HG03378 (cell line): ENCODE results near the gene AP2A2.

Source experiments
- ATAC-seq: cut with Tn5 transposase; IDR thresholded peaks from one replicate; pipeline ENCODE4 v1.9.1; 2021; ENCODE audit warnings: mild to moderate bottlenecking, moderate library complexity; ENCODE audit not compliant: unreplicated experiment

AP2A2 gene

GRCh38 chr11:1052133-1053011 is 126.7 kb downstream of the AP2A2 start:
- no peak for ATAC-seq

DNA sequence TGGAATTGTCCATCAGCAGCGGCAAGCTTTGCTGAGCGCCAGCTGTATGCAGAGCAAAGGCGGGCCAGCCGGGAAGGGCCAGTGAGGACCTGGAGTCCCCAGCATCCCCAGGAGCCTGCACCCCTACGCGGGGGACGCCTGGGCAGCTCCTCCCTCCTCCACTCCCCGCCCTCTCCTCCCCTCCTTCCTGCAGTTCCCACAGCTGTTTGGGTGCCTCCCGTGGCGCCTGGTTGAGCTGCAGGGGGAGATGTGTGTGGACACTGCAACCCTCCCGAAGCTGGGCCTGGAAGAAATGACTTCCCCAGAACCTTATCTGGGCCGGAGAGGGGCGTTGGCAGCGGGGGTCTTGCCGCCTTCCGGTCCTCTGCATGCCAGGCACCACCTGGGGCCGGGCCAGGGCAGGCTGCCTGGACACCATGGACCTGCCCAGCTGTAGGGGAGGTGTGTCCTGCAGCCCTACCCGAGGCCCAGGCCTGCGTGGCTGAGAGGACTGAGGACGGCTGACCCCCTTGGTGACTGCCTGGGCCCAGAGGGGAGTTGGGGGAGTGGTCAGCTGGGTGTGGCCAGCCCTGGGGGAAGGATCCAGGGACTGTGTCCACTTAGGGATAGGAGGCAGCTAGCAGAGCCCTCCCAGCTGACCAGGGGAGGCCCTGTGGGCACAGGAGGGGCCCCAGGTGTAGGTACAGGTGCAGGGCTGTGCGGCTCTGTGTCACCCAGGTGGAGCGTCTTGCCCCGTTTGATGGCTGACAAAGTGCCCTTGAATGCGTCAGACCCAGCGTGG is 127.6 kb downstream of the AP2A2 start:
- ATAC-seq: no peak

DNA sequence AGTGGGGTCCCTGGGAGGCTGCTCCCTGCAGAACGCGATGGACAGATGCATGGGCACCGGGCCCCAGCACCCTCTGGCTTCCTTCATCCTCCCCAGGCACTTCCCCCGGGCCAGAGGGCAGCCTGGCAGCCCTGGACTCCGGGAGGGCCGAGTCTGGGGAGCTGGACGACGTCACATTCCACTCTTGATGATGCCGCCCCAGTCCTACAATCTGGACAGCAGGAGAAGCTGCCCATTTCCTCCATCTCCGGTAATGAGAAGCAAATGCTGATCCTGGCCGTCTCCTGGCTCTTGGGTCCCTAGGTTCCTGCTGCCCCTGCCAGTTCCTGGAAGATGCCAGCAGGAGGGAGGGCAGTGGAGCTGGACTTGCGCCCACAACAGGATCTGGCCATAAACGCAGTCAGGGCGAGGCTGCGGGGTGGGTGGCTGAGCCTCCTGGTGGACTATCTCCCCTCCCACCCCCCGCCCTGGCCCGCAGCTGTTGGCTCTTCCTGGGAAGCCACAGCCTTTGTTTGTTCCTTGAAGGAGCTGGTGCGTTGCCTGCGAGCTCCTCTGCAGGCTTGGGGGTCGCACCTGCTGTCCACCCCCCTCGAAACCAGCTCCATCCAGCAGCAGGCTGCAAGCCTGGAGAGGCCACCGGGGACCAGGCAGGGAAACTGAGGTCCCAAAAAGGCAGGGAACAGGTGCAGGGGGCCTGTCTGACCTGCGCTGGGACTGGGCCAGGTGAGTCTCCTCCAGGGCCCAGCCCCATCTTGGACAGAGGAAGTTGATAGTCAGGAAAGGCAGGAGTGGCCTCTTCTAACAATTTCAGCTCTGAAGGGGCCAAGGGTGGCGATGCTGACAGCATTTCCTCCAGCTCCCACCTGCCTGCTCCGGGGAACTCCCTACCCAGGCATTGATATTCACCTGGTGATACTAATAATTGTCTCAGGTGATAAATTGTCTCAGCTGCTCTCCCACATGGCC is 128.8 kb downstream of the AP2A2 start:
- no peak for ATAC-seq

DNA sequence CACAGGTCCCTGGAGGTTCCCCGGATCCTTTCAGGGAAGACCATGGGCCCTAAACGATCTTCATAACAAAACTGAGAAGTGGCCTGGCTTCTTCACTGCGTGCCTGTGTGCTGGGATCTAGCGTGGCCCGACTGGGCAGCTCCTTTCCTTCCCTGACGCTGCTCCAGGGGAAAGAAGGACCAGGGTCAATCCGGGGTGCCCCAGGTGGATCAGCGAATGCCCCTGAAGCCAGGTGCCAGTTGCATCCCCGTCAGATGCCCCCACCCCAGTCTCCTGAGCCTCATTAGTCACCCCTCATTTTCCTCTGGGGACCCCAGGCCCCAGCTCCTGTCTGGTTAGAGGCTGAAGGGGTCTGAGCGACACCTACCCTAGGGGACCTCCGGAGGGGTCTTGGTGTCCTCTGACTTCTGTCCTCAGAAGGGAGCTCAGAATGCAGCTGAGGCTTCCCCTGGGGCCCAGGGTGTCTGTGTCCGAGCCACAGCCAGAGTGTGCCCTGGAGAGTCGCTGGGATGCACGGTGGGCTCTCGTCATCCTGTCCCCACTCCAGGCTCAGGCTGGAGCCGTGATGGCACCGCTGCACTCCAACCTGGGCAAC is 129.5 kb downstream of the AP2A2 start:
- ATAC-seq: no peak

- ATAC-seq: no peak
Measured at GRCh38 chr11:1055990-1056771, 130.5 kb downstream of the AP2A2 start.

- ATAC-seq: no peak
Measured at GRCh38 chr11:1057806-1058205, 132.1 kb downstream of the AP2A2 start.

DNA sequence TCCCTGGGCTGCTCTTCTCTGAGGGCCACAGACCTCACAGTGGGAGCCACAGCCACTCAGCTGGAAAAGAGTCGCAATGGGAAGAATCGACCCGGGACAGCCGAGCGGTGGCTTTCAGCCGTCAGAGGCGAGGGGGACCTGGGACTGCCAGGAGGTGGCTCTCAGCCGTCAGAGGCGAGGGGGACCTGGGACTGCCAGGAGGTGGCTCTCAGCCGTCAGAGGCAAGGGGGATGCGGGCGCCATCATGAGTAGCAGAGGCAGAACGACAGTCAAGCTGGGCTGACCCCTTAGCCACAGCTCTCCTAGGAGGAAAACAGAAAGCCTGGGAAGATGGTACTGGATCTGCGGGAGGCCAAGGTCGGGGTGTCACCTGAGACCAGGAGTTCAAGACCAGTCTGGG is 134.1 kb downstream of the AP2A2 start:
- ATAC-seq: no peak

- ATAC-seq: no peak
Measured at GRCh38 chr11:1060410-1060809, 134.7 kb downstream of the AP2A2 start.

- ATAC-seq: no peak
Measured at GRCh38 chr11:1060852-1061616, 135.4 kb downstream of the AP2A2 start.
